ENCODE results near the gene SEPTIN11.

DNA sequence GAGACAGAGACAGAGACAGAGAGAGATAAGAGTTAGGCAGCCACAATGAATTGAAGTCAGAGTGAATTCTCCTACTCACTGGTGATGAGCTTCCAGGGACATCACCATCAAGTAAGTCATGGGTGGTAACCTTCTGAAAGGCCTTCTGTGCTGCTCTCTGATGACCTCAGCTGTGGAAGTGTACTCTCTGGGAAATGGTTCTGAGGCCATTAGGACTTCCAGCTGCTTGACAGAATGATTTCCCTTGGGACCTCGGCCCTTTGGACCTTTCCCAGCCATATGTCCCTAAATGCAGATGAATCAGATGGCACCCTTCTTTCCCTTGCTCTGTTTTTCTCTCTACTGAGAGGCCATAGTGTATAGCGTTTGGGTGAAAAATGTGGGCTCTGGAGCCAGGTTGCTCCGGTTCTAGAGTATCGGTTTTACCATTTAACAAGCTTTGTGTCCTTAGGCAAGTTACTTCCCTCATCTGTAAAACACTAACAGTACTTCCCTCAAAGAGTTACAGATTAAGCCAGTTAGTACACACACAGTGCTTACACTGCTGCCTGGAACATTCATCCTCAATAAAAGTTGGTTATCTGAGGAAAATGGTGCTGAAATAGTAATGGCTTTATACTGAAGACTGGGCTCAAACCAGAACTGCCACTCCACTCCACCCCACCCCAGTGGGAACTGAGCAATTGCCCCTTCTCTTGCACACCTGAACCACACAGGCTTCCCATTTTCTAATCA is 7.6 kb downstream of the SEPTIN11 start:
- TF ChIP-seq CTCF (IDR thresholded peaks at IDR 0.05; ENCODE audit: low read depth, low read length, missing input control): no peak
- TF ChIP-seq YY1 (IDR thresholded peaks at IDR 0.05): peak; percentile 69
- no peak for TF ChIP-seq FOXA2 (IDR thresholded peaks at IDR 0.05)
- peak; percentile 56 for TF ChIP-seq REST (IDR thresholded peaks at IDR 0.05)
- TF ChIP-seq, protein P1, sequence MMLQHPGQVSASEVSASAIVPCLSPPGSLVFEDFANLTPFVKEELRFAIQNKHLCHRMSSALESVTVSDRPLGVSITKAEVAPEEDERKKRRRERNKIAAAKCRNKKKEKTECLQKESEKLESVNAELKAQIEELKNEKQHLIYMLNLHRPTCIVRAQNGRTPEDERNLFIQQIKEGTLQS (IDR thresholded peaks at IDR 0.05): no peak
- TF ChIP-seq JUND (IDR thresholded peaks at IDR 0.05): no peak

Data from liver (tissue), 3 donors.